HG03045 (cell line): Measurements from ENCODE around the gene SND1.

Experiments
- ATAC-seq: cut with Tn5 transposase; IDR thresholded peaks from one replicate; pipeline ENCODE4 v1.9.1; 2021; ENCODE audit warnings: mild to moderate bottlenecking, moderate library complexity; ENCODE audit not compliant: unreplicated experiment

SND1 gene

GRCh38 chr7:127764681-127765080, 112.7 kb downstream of the SND1 start:
- no peak for ATAC-seq

- ATAC-seq = no peak
Measured at GRCh38 chr7:127765150-127765549, 113.2 kb downstream of the SND1 start.

- no peak for ATAC-seq
Measured at GRCh38 chr7:127766831-127767459, 115.0 kb downstream of the SND1 start.

DNA sequence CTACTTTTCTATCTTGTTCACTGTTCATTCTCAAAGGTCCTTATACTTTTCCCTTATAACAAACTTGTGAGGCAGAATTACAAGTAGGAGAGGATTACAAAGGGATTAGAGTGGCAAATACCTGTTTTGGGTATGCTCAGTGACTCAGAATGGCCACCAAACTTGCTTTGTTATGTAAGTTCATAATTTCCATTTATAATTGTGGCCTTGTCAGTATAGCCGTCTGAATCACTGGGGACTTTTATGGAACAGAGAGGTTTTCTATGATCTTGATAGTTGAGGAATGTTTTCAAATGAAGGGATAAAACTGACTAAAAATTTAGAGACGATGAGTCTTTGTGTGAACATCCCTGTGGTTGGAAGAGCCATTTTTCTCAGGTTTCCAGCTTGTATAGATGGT, 116.2 kb downstream of the SND1 start:
- no peak for ATAC-seq

DNA sequence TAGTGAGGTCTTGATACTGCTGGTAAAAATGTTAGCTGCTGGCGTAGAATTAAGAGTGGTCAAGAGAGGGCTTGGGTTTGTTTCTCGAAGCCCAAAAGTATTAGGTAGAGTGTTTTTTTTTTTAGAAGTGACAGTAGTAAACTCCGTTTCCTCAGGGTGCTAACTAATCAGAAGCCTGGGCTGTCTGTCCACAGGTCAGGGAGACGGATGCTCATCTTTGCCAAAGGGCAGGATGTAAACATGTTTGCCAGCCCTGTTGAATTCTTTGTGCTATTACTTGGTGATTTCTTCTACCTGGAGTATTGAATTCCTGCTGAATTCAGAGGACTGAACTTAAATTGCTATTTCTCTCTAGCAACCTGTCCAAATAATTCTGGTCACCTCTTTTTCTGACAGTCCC, 117.1 kb downstream of the SND1 start:
- no peak for ATAC-seq

DNA sequence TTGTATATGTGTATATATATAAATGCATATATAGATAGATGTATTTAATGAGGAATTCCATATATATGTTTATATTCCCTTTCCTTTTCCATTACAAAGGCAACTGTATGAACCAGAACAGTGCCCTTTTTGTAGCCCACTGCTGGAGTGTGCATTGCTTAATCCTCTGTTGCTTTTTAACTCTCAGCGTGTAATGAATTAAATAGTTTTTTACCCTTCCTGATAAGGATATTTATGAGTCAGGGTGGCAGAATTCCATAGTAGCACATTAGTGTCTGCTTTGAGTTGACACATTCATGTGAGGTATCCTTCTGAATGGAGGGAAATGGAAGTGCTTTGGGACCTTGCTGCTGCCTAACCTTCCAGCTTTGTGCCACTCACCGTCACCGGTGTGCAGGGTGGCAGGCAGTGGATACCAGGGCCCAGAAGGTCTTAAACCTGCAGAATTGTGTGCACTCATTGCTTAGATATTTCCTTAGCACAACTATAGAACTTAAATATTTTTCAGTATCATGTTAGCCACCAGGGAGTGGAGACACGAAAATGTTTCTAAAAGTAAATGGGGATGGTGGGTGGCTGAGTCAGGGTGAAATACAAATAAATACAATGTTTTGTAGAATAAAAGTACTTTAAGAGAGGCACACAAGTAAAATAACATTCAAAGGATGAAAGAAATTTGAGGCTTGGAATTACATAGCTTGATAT, 117.9 kb downstream of the SND1 start:
- no peak for ATAC-seq

DNA sequence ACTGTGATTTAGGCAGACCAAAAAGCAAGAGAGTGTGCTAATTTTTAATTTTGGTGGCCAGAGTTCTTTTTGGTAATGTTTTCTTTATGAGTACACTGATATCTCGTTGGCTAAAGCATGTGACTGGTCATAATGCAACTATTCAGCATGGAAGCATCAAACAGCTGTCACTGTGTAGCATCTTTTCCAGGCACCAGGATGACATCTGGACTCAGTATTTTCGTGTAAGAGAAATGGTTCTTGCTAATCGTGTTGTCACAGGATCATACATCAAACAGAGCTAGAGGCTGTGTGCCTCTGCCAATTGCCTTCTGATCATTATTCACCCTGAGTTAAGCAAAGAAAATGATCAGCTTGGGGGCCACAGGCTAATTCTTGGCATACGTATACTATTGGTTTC, 118.9 kb downstream of the SND1 start:
- ATAC-seq = no peak

DNA sequence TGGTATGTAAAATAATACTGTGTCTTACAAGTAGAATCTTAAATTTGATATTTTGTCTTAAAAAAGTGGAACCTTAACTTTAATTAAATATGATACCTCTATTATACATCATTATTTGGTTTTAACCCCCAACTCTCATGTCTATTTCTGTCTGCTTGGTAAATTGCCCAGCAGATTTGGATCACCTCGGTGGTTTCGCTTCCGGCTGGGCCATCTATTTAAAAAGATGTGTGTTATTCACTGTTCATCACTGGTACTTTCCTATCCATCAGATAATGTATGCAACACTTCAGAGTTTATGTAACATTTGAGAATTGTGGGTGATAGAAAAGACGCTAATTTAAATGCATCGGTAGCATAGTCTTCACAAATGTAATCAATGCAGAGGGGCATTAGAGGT, 119.7 kb downstream of the SND1 start:
- no peak for ATAC-seq

DNA sequence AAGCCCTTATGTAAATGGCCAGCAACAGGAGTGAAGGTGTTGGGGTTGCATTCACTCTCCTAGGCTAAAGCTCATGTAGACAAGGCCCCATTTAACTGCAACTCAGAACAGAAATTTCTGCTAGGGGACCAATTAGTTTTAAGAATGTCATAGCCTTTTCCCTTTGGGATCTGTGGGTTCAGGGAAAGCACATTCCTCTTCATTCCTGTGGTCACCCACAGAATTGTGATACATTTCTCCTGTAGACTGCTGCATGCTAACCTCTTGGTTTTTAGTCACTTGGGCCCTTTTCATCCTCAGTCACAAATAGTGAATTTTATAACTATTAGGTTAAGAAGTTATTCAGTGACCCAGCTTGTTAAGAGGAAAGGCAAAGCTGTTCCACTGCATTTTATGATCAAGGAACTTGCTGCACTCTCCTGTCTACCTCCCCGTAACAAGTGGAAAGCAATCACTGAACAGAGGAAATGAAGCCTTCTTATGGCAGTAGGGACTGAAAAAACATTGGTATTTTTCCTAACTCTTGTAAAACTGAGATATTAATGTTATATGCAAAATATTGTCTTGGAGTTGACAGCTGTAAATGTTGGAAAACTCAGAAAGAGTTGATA, 124.9 kb downstream of the SND1 start:
- no peak for ATAC-seq

DNA sequence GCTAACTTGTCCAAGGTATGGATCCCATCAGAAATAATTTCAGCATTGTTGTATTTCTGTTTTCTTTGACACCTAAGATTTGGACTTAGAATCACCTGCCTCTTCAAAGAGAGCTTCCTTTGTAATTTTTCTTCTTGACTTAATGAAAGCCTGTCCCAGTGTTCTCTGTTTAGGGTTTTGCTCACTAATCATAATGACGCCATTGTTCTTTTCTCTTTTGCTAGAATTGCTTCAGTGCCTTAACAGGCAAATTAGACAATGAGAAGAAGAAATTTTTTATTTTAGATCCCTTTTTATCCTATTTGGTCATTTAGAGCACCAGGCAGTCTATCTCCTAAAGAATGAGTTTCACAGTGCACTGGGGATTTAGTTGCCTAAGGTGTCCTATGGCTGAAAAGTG, 128.5 kb downstream of the SND1 start:
- ATAC-seq = no peak

DNA sequence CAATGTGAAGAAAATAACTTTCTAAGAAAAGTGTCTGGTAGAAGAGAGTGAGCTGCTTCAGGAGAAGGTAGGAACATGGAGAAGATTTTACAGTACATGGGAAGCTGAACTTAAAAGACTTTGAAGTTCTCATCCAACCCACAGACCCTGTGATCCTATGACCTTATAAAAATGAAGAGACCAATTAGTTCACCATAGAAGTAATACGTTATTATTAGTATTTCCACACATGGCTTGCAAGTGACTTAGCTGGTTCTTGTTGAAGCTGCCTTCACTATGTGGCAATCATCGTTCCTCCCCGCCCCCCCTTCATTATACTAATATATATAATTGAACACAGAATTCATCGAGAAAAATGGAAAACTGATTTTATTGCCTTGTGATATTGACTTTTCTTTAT, 129.1 kb downstream of the SND1 start:
- ATAC-seq = no peak

DNA sequence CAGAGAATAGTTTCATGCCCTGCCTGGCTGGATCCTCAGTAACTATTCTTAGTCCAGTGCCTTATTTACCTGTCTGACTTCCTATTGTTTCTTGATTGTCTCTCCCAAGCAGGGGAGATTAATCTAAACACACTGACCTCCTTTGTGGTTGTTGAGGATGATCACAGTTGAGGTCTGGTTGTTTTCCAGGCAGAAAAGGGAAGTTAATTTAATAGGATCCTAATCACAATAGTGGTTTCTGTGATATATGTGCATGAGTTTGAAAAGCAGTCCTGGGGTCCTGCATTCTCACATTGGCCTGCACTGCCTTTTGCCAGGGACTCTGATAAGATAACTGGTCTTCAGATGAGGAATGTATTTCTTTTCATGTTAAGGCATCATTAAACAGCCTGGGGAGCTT, 130.1 kb downstream of the SND1 start:
- no peak for ATAC-seq

- peak; percentile 64 for ATAC-seq
Measured at GRCh38 chr7:127782654-127783559, 130.9 kb downstream of the SND1 start.

GRCh38 chr7:127786184-127786583, 134.2 kb downstream of the SND1 start:
- ATAC-seq = no peak

GRCh38 chr7:127789031-127789430, 137.0 kb downstream of the SND1 start:
- no peak for ATAC-seq

DNA sequence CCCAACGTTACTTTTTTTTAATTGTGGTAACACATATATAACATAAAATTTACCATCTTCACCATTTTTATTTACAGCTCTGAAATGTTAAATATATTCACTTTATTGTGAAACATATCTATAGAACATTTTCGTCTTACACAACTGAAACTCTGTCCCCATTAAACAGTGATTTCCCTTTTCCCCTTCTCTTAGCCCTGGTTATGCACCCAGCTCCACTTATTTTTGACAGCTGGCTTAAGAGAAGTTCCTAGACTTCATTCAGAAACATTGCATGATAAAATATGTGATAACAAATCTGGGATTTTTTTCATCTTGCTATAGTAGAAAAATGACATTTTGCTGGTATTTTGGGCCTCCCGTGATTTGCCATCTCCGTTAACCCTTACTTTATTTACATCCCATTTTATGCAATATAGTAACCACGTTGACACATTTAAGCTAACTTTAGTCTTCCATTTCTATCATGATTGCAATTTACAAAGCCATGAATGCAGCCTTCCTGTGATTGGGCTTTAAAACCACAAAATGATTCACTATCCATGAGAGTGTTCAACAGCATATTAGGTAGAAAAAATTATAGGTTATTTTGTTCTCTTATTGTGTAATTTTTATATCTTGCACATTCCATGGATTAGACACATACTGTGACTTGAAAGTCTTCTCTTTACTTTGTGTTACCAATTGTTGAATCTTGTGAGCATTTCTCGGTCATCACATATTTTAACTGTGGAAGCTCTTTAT, 139.6 kb downstream of the SND1 start:
- no peak for ATAC-seq

GRCh38 chr7:127792528-127793342, 140.7 kb downstream of the SND1 start:
- no peak for ATAC-seq

GRCh38 chr7:127793582-127793981, 141.6 kb downstream of the SND1 start:
- ATAC-seq = no peak

GRCh38 chr7:127794136-127794535, 142.1 kb downstream of the SND1 start:
- ATAC-seq = no peak

DNA sequence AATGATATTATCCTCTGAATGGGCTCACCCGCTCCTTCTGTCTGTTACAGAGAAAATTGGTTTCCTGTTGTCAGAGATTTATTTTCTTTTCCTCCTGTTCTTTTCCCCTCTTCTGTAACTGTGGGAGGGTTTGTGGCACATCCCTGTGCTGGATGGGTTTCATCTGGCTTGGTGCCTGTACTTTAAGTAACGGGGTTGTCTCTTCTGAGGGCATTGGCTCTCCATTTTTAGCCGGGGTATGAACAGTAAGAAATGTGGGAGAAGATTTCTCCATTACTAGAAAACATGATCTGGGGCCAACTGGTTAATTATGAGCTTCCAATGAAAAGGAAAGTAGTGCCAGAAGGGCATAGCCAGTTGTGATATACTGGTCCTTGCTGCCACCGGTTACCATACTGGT, 142.6 kb downstream of the SND1 start:
- ATAC-seq = no peak
